ENCODE results near the gene STPG2. TPM values are rescaled to one million over a fixed set of nuclear protein-coding genes. Genes with fewer than 3 reads are reported as not detected.

STPG2 gene
- polyA plus RNA-seq, 1 donor, result 0.36 TPM

GRCh38 chr4:98006814-98007412 is 136.4 kb downstream of the STPG2 start:
- H3K27me3 ChIP-seq (ENCODE audit: control insufficient read depth, insufficient read depth, low read length), result no peaks in the 10 kb centered on the region
- no peaks in the 10 kb centered on the region for H3K4me1 ChIP-seq (ENCODE audit: control insufficient read depth, insufficient read depth, low read length)
- no peaks in the 10 kb centered on the region for H3K36me3 ChIP-seq (ENCODE audit: control insufficient read depth, insufficient read depth, low read length)
- peaks cover 8% of the 10 kb centered on the region for H3K9me3 ChIP-seq (ENCODE audit: control insufficient read depth, low read depth, low read length)
- WGBS (ENCODE audit: insufficient coverage, low lambda C conversion rate), result no CpG with 5 or more reads among the region's 3 CpGs
- no peak for DNase-seq
- H3K4me3 ChIP-seq (ENCODE audit: low read length), result no peak overlapping the region
- H3K27ac ChIP-seq (ENCODE audit: low read length), result no peak overlapping the region

DNA sequence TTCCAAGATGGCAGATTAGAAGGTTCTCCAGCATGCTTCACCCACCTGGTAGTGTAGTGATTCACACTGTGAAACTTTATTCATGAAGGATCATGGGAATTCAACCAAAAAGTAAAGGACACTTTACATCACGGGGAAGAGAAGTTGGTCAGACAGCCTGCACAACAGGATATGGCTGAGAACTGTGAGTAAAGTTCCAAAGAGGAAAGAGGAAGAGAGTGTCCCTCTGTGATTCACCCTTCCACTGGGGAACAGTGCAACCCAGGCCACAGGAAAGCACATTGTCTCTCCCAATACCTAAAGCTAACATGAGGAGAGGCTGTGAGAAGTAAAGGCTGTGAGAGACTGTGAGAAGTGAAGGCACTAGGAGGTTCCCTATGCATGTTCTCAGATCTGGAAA is 137.2 kb downstream of the STPG2 start:
- Histone ChIP-seq H3K4me3 (ENCODE audit: low read length) (no peak overlapping the region), H3K27me3 (ENCODE audit: control insufficient read depth, insufficient read depth, low read length) (no peaks in the 10 kb centered on the region), H3K27ac (ENCODE audit: low read length) (no peak overlapping the region), H3K9me3 (ENCODE audit: control insufficient read depth, low read depth, low read length) (peaks cover 3% of the 10 kb centered on the region), H3K36me3 (ENCODE audit: control insufficient read depth, insufficient read depth, low read length) (no peaks in the 10 kb centered on the region), H3K4me1 (ENCODE audit: control insufficient read depth, insufficient read depth, low read length) (no peaks in the 10 kb centered on the region)
- no peak for DNase-seq
- no CpG with 5 or more reads among the region's 1 CpG for WGBS (ENCODE audit: insufficient coverage, low lambda C conversion rate)

- Histone ChIP-seq H3K36me3 (ENCODE audit: control insufficient read depth, insufficient read depth, low read length) (no peaks in the 10 kb centered on the region), H3K27ac (ENCODE audit: low read length) (no peak overlapping the region), H3K9me3 (ENCODE audit: control insufficient read depth, low read depth, low read length) (no peaks in the 10 kb centered on the region), H3K27me3 (ENCODE audit: control insufficient read depth, insufficient read depth, low read length) (no peaks in the 10 kb centered on the region), H3K4me1 (ENCODE audit: control insufficient read depth, insufficient read depth, low read length) (no peaks in the 10 kb centered on the region), H3K4me3 (ENCODE audit: low read length) (no peak overlapping the region)
- 86% methylated on average over 1 of the region's 2 CpGs for WGBS (ENCODE audit: insufficient coverage, low lambda C conversion rate)
- no peak for DNase-seq
These were observed 142.3 kb downstream of the STPG2 start for GRCh38 chr4:98000940-98001339.

- no peak for DNase-seq
- Histone ChIP-seq H3K27ac (ENCODE audit: low read length) (no peak overlapping the region), H3K9me3 (ENCODE audit: control insufficient read depth, low read depth, low read length) (no peaks in the 10 kb centered on the region), H3K4me1 (ENCODE audit: control insufficient read depth, insufficient read depth, low read length) (no peaks in the 10 kb centered on the region), H3K4me3 (ENCODE audit: low read length) (no peak overlapping the region), H3K27me3 (ENCODE audit: control insufficient read depth, insufficient read depth, low read length) (no peaks in the 10 kb centered on the region), H3K36me3 (ENCODE audit: control insufficient read depth, insufficient read depth, low read length) (no peaks in the 10 kb centered on the region)
- WGBS (ENCODE audit: insufficient coverage, low lambda C conversion rate), result no CpG with 5 or more reads among the region's 2 CpGs
These were observed 145.1 kb downstream of the STPG2 start for GRCh38 chr4:97998203-97998602.

DNA sequence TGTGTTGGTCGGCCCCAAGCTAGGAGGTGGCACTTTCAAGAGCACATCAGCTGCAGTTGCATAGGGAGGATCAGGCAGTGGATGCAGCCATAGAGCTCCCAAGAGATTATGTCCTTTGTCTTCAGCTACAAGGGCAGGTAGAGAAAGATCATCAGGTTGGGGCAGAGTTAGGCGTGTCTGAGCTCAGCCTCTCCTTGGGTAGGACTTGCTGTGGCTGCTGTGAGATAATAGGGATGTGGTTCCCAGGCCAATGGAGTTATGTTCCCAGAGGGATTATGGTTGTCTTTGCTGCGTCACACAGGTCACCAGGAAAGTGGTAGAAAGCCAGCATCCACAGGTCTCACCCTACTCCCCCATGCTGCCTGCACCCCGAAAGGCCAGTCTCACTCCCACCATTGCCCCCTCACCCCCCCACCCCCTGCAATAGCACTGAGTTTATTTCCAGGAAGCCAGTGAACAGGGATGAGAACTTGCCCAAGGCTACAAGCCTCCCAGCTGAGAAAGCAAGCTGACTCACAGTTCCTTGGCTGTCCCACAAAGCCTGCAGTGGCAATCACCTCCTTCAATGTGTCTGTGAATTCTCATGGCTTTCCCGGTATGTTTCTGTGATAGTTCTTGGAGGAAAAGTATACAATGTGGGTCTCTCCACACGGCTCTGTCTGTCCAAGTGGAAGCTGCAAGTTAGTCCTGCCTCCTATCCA is 148.4 kb downstream of the STPG2 start:
- WGBS (ENCODE audit: insufficient coverage, low lambda C conversion rate), result no CpG with 5 or more reads among the region's 6 CpGs
- H3K9me3 ChIP-seq (ENCODE audit: control insufficient read depth, low read depth, low read length), result peaks cover 3% of the 10 kb centered on the region

DNA sequence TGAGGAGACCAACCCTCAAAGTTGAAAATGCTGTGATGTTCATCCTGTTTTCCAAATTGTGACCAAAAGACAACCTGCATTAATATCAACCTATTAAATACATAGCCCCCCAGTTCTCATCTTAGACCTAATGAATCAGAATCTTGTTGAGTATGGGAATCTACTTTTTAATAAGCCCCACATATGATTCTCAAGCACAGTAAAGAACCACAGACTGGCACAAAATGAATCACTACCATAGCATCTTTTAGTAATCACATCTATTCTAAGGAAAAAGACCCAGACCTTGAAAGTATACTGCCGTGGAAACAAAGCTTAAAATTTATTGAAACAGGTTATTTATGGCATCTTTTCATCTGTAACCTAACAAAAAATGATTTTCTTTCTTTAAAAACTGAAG is 152.9 kb downstream of the STPG2 start:
- DNase-seq, result no peak
- Histone ChIP-seq H3K9me3 (ENCODE audit: control insufficient read depth, low read depth, low read length) (peaks cover 3% of the 10 kb centered on the region), H3K27ac (ENCODE audit: low read length) (no peak overlapping the region), H3K36me3 (ENCODE audit: control insufficient read depth, insufficient read depth, low read length) (no peaks in the 10 kb centered on the region), H3K4me1 (ENCODE audit: control insufficient read depth, insufficient read depth, low read length) (no peaks in the 10 kb centered on the region), H3K27me3 (ENCODE audit: control insufficient read depth, insufficient read depth, low read length) (no peaks in the 10 kb centered on the region), H3K4me3 (ENCODE audit: low read length) (no peak overlapping the region)
- 78% methylated on average over 1 of the region's 1 CpG for WGBS (ENCODE audit: insufficient coverage, low lambda C conversion rate)

More for the DNA sequence above, 148.4 kb downstream of the STPG2 start:
- Histone ChIP-seq H3K27ac (ENCODE audit: low read length) (no peak overlapping the region), H3K4me1 (ENCODE audit: control insufficient read depth, insufficient read depth, low read length) (no peaks in the 10 kb centered on the region), H3K27me3 (ENCODE audit: control insufficient read depth, insufficient read depth, low read length) (no peaks in the 10 kb centered on the region), H3K4me3 (ENCODE audit: low read length) (no peak overlapping the region), H3K36me3 (ENCODE audit: control insufficient read depth, insufficient read depth, low read length) (no peaks in the 10 kb centered on the region)
- no peak for DNase-seq

- 50% methylated on average over 2 of the region's 2 CpGs for WGBS (ENCODE audit: insufficient coverage, low lambda C conversion rate)
- H3K4me3 ChIP-seq (ENCODE audit: low read length), result no peak overlapping the region
- no peaks in the 10 kb centered on the region for H3K36me3 ChIP-seq (ENCODE audit: control insufficient read depth, insufficient read depth, low read length)
- H3K9me3 ChIP-seq (ENCODE audit: control insufficient read depth, low read depth, low read length), result no peaks in the 10 kb centered on the region
- H3K27me3 ChIP-seq (ENCODE audit: control insufficient read depth, insufficient read depth, low read length), result no peaks in the 10 kb centered on the region
- no peaks in the 10 kb centered on the region for H3K4me1 ChIP-seq (ENCODE audit: control insufficient read depth, insufficient read depth, low read length)
- H3K27ac ChIP-seq (ENCODE audit: low read length), result no peak overlapping the region
- peak; percentile 7 to 11 for DNase-seq
These were observed 156.1 kb downstream of the STPG2 start for GRCh38 chr4:97987019-97987648.

- Histone ChIP-seq H3K27ac (ENCODE audit: low read length) (no peak overlapping the region), H3K4me3 (ENCODE audit: low read length) (no peak overlapping the region), H3K9me3 (ENCODE audit: control insufficient read depth, low read depth, low read length) (no peaks in the 10 kb centered on the region), H3K36me3 (ENCODE audit: control insufficient read depth, insufficient read depth, low read length) (no peaks in the 10 kb centered on the region), H3K27me3 (ENCODE audit: control insufficient read depth, insufficient read depth, low read length) (no peaks in the 10 kb centered on the region), H3K4me1 (ENCODE audit: control insufficient read depth, insufficient read depth, low read length) (no peaks in the 10 kb centered on the region)
- DNase-seq, result no peak
- WGBS (ENCODE audit: insufficient coverage, low lambda C conversion rate), result 84% methylated on average over 2 of the region's 5 CpGs
These were observed 158.6 kb downstream of the STPG2 start for GRCh38 chr4:97984545-97985131.

- H3K4me1 ChIP-seq (ENCODE audit: control insufficient read depth, insufficient read depth, low read length), result no peaks in the 10 kb centered on the region
- peaks cover under 1% of the 10 kb centered on the region for H3K9me3 ChIP-seq (ENCODE audit: control insufficient read depth, low read depth, low read length)
- 70% methylated on average over 1 of the region's 2 CpGs for WGBS (ENCODE audit: insufficient coverage, low lambda C conversion rate)
- no peaks in the 10 kb centered on the region for H3K27me3 ChIP-seq (ENCODE audit: control insufficient read depth, insufficient read depth, low read length)
- no peak for DNase-seq
- no peak overlapping the region for H3K27ac ChIP-seq (ENCODE audit: low read length)
- no peaks in the 10 kb centered on the region for H3K36me3 ChIP-seq (ENCODE audit: control insufficient read depth, insufficient read depth, low read length)
- H3K4me3 ChIP-seq (ENCODE audit: low read length), result no peak overlapping the region
These were observed 164.3 kb downstream of the STPG2 start for GRCh38 chr4:97978791-97979488.
